Right lobe of liver (tissue), 4 donors: ENCODE results near the gene PNMA5.

ENCODE experiments used
- CTCF ChIP-seq, 4 donors: fragments of 200-600 bp in 3 of 4; fragments of 450-650 bp in 1 of 4; IDR thresholded peaks; one replicate each; pipeline versions ENCODE4 v1.5.1 to v1.8.0; 2016 to 2022; ENCODE audit warnings: antibody characterized with exemption in 4 of 4, mild to moderate bottlenecking in 2 of 4
- POLR2A ChIP-seq: fragments of 450-650 bp; IDR thresholded peaks from one replicate; pipeline ENCODE4 v1.6.1; 2017; ENCODE audit warnings: antibody characterized with exemption, mild to moderate bottlenecking
- donor health status: DM: no; HTN: no; CAD: no.
- donor health status: DM: no; HTN: no; CAD: no.
- donor health status: DM: no; HTN: yes; CAD: no.

- TF ChIP-seq POLR2A, result no peak
- no peak for TF ChIP-seq CTCF (IDR thresholded peaks at IDR 0.05)
These were observed 5.2 kb downstream of the PNMA5 start for GRCh38 chrX:152988536-152989291.
